GM21515 (cell line): ENCODE results near the gene PATJ.

ENCODE experiments used
- ATAC-seq: cut with Tn5 transposase; IDR thresholded peaks from one replicate; pipeline ENCODE4 v1.9.1; 2021; ENCODE audit not compliant: unreplicated experiment

PATJ gene

DNA sequence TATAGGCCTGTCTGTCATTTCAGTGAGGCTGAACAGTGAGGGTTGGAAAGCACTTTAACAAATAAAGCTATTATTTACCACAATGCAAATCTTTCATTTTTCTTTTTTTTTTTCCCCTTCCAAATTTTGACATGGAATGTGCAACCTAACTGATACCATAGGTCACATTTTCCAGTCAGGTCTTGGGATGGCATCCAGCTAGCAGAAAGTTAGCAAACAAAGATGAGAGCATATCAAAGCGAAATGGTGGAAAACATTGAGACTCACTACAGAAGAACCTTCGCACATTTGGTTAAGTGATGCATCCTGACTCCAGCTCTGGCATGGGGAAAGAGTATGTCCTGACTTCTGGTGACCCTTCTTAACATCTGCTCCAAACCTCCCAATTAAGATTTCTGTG is 347.3 kb downstream of the PATJ start:
- ATAC-seq: no peak

- ATAC-seq: no peak
Measured at GRCh38 chr1:62090016-62090415, 347.7 kb downstream of the PATJ start.

DNA sequence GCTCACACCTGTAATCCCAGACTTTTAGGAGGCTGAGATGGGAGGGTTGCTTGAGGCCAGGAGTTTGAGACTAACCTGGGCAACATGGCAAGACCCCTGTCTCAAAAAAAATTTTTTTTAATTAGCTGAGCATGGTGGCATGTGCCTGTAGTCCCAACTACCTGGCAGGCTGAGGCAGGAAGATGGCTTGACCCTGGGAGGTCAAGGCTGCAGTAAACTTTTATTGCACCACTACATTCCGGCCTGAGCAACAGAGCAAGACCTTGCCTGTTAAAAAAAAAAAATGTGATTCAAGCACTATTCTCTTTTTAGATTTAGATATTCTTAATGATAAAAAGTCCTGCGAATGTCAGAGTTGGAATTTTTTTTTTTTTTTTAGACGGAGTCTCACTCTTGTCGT is 349.8 kb downstream of the PATJ start:
- no peak for ATAC-seq

DNA sequence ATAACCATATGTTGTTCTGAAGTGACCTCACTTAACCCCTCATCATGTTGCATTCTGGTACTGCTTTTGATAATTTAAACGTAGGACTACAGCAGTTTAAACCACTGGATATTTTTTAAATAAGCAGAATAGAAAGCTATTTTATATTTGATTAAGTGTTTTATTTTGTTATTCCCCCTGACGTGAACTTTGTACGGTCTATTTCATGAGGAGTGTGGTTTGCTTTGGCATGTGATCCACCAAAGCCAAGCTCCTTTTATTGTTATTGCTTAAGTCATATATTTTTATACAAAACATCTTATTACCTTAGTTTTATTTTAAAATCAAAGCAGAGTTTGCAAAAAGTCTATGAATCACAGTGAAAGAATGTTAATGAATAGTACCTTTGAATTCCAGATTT is 351.0 kb downstream of the PATJ start:
- no peak for ATAC-seq

DNA sequence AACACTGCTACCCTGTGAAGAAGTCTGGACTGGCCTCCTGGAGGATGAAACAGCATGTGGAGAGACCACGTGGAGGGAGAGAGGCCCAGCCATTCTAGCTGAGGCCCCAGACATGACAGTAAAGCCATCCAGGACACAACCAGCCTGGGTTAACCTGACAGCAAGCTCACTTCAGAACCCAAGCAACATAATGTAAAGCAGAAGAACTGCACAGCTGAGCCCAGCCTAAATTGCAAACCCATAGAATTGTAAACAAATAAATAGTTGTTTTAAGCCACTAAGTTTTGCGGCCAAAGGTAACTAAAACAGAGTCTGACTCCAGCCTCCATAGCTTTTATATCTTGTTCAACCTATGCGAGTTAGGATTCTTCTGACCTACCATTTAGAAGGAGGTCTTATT is 355.2 kb downstream of the PATJ start:
- no peak for ATAC-seq

GRCh38 chr1:62100442-62100841 is 358.2 kb downstream of the PATJ start:
- no peak for ATAC-seq

- ATAC-seq: no peak
Measured at GRCh38 chr1:62103846-62104245, 361.6 kb downstream of the PATJ start.

GRCh38 chr1:62107923-62108322 is 365.6 kb downstream of the PATJ start:
- no peak for ATAC-seq

- ATAC-seq: no peak
Measured at GRCh38 chr1:62109124-62109523, 366.8 kb downstream of the PATJ start.

GRCh38 chr1:62110198-62110817 is 368.0 kb downstream of the PATJ start:
- no peak for ATAC-seq

DNA sequence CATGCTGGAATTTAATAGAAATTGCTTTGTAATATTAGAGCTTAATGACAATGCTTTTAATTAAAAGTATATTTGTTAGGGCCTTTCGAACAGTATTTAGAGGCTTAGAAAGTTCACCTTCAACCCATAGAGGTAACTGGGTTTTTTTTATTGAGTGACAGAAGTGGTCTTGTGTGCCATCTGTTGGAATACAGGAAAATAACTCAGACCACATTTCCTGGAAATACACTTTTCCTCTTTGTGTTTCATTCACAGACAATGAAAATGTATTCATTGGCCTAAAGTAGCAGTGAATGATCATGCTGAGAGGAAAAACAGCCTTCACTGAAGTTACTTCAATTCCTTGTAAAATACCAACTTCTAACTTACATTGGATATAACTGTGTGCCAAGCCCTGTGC is 368.8 kb downstream of the PATJ start:
- ATAC-seq: no peak

- no peak for ATAC-seq
Measured at GRCh38 chr1:62113507-62113906, 371.2 kb downstream of the PATJ start.

GRCh38 chr1:62117018-62117750 is 374.9 kb downstream of the PATJ start:
- no peak for ATAC-seq

- ATAC-seq: no peak
Measured at GRCh38 chr1:62126579-62127290, 384.5 kb downstream of the PATJ start.

DNA sequence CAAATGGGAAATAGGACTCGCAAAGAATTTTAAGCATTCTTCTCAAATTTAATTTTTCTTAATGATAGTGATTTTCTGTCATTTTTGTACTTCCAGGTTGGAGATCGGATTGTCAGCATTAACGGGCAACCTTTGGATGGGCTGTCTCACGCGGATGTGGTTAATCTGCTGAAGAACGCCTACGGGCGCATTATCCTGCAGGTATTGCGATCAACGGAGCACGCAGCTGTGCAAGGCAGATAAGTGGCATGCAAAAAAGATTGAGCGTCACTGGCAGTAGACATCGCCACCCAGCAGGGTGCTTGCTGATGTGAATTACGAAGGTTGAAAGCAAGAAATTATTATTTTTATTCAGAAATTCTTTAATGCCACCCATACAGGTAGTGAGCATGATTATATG is 386.5 kb downstream of the PATJ start:
- ATAC-seq: no peak

- ATAC-seq: peak; percentile 94
Measured at GRCh38 chr1:62131093-62131725, 388.9 kb downstream of the PATJ start.

DNA sequence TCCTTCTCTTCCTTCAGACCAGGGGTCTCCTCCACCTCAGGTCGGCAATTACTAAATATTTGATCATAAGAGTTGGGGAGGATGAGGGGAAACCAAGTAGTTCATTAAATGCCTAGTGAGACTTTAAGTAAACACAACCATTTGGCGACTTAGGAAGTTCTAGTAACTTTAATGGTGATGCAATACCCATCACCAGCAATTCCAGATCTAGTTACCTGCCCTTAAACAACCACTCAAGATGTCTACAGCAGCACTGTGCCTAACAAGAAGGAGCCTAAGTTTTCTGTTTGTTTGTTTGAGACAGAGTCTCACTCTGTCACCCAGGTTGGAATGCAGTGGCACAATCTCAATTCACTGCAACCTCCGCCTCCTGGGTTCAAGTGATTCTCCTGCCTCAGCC is 395.7 kb downstream of the PATJ start:
- no peak for ATAC-seq

- ATAC-seq: no peak
Measured at GRCh38 chr1:62139410-62139809, 397.1 kb downstream of the PATJ start.

GRCh38 chr1:62140666-62141065 is 398.4 kb downstream of the PATJ start:
- no peak for ATAC-seq

DNA sequence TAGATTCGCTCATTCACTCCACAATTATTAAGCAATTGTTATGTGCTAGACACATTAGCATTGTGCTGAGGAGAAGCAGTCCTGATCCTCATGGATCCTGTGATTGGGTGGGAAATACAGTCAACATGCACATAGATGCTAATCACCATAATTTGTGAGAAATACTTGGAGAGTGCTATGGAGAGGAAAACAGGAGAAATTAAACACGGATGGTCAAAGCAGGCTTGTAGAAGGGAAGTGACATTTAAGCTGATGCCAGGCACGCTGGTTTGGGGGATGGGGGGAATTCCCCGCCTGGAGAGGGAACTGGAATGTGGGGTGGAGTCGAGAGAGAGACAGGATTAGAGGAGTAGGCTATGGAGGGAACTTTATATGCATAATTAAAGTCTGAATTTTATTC is 400.2 kb downstream of the PATJ start:
- ATAC-seq: no peak

DNA sequence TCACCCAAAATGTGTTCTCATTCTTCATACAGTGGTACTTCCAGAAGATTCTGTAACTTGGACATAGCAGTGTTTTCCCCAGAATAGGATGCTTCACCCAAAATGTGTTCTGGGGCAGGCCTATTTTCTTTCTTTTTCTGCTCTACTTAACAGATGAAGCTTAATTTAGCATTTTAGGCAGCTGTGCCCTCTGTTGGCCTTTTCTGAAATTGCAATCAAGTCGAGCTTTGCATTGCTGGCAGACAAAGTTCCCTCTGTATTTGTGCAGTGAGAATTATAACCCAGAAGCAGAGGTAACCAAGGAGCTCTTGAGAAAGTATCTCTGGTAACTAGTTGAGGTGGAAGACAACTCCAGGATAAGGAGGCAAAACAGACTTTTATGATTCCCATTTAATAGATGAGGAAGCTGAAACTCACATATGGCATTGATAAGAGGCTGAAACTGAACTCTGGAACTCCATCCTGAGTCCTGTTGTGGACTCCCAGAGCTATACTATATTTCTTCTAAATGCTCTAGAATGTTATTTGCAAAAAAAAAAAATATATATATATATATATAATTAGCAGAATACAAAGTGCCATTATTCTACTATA is 402.1 kb downstream of the PATJ start:
- peak; percentile 55 for ATAC-seq
